Naive thymus-derived CD8-positive, alpha-beta T cell (primary cell): ENCODE results near the gene CLDND2. TPM values are rescaled to one million over a fixed set of nuclear protein-coding genes. Genes with fewer than 3 reads are reported as not detected.

Source experiments
- ATAC-seq, 2 donors: fragments of 150-1000 bp; cut with Tn5 transposase in 1 of 2; sonication (Bioruptor Pico), chemical (Tn5 transposase) in 1 of 2; 1 replicate in 1 of 2; 2 replicates in 1 of 2; pipeline ENCODE4 v1.10.0; 2021; ENCODE audit warnings: mild to moderate bottlenecking in 2 of 2, moderate library complexity in 2 of 2
- POLR2A ChIA-PET: fragments of 350-600 bp; sonication (Branson Sonifier 250); formaldehyde crosslinking; loops from one replicate; lab custom pipeline; 2021; ENCODE audit warnings: antibody characterized with exemption; lab: Charles Lee
- DNase-seq, 10 donors: peaks; one replicate each; pipeline versions ENCODE4 v3.0.0 to v3.0.0-alpha.2; 2020 to 2022
- H3K27ac Mint-ChIP-seq, 10 donors: one replicate each; pipeline ENCODE4 v1.8.0; 2020 to 2022; ENCODE audit warnings: mild to moderate bottlenecking in 10 of 10, mixed read lengths in 10 of 10, moderate library complexity in 4 of 10, inconsistent platforms in 1 of 10
- H3K27me3 Mint-ChIP-seq, 5 donors: one replicate each; pipeline ENCODE4 v1.8.0; 2021 to 2022; ENCODE audit warnings: mixed read lengths in 5 of 5
- H3K36me3 Mint-ChIP-seq, 3 donors: one replicate each; pipeline ENCODE4 v1.8.0; 2020 to 2022; ENCODE audit warnings: mixed read lengths in 3 of 3, mild to moderate bottlenecking in 2 of 3, inconsistent platforms in 1 of 3
- H3K4me1 Mint-ChIP-seq, 4 donors: one replicate each; pipeline ENCODE4 v1.8.0; 2021 to 2022; ENCODE audit warnings: mixed read lengths in 4 of 4
- H3K4me3 Mint-ChIP-seq, 10 donors: one replicate each; pipeline ENCODE4 v1.8.0; 2020 to 2022; ENCODE audit warnings: mild to moderate bottlenecking in 10 of 10, mixed read lengths in 10 of 10, moderate library complexity in 6 of 10, inconsistent platforms in 1 of 10
- H3K9me3 Mint-ChIP-seq, 9 donors: one replicate each; pipeline ENCODE4 v1.8.0; 2020 to 2022; ENCODE audit warnings: mixed read lengths in 9 of 9, mild to moderate bottlenecking in 3 of 9, inconsistent platforms in 1 of 9, moderate library complexity in 1 of 9
- polyA plus RNA-seq, 3 donors: library from polyadenylated mRNA; unstranded; fragments of 300-500 nt; fragmentation: Illumina TruSeq; gene quantifications; one replicate each; pipeline ENCODE4 v1.2.3, GENCODE V29; 2021
- total RNA-seq, 8 experiments: library from RNA in 2 of 8; stranded (reverse) in 2 of 8; gene quantifications; one replicate each; pipeline ENCODE4 v1.2.3 and lab custom pipeline; 2021 to 2026

The CLDND2 gene
- total and polyA plus RNA-seq, 5 experiments from 2014 or later = 0.73 to 1.7 TPM; not detected in 3

GRCh38 chr19:51365211-51365964 lies 3.4 kb downstream of the CLDND2 start:
- H3K4me1 Mint-ChIP-seq = peaks cover 45 to 71% (median 66%) of the 10 kb centered on the region in 4 donors
- no peaks in the 10 kb centered on the region for H3K27me3 Mint-ChIP-seq
- no peaks in the 10 kb centered on the region for H3K9me3 Mint-ChIP-seq
- peaks cover 0 to 2% (median 0%) of the 10 kb centered on the region in 3 donors for H3K36me3 Mint-ChIP-seq
- peak overlapping the region; percentile 93 to 100 (median 98) for H3K4me3 Mint-ChIP-seq
- peak in 4 of 10 donors; percentile 18 to 44 (median 34) for DNase-seq
- ATAC-seq = peak; percentile 19 to 40
- POLR2A ChIA-PET = interaction anchor here (0.9 to 1.4 kb wide), 4 partner anchors 12 to 77 kb away, joined by 3 to 10 read pairs (median 5); no protein-coding TSS in a partner anchor
- H3K27ac Mint-ChIP-seq = peak overlapping the region; percentile 83 to 98 (median 97)

GRCh38 chr19:51364200-51365106 lies 4.3 kb downstream of the CLDND2 start:
- ATAC-seq (no peak), DNase-seq (no peak)
- peak overlapping the region in 9 of 10 donors; percentile 5 to 85 (median 57) for H3K27ac Mint-ChIP-seq
- H3K36me3 Mint-ChIP-seq = peaks cover 0 to 2% (median 0%) of the 10 kb centered on the region in 3 donors
- H3K9me3 Mint-ChIP-seq = no peaks in the 10 kb centered on the region
- peaks cover 42 to 68% (median 62%) of the 10 kb centered on the region in 4 donors for H3K4me1 Mint-ChIP-seq
- POLR2A ChIA-PET = no interaction called here
- no peaks in the 10 kb centered on the region for H3K27me3 Mint-ChIP-seq
- H3K4me3 Mint-ChIP-seq = peak overlapping the region; percentile 23 to 75 (median 53)

GRCh38 chr19:51361239-51361638 lies 7.6 kb downstream of the CLDND2 start:
- Mint-ChIP-seq H3K27ac (no peak overlapping the region), H3K9me3 (no peaks in the 10 kb centered on the region), H3K27me3 (no peaks in the 10 kb centered on the region), H3K4me1 (peaks cover 31 to 57% (median 47%) of the 10 kb centered on the region in 4 donors), H3K4me3 (no peak overlapping the region), H3K36me3 (peaks cover 0 to 2% (median 0%) of the 10 kb centered on the region in 3 donors)
- POLR2A ChIA-PET = no interaction called here
- ATAC-seq (no peak), DNase-seq (no peak)

GRCh38 chr19:51359294-51359693 lies 9.5 kb downstream of the CLDND2 start:
- no peak for ATAC-seq
- Mint-ChIP-seq H3K9me3 (no peaks in the 10 kb centered on the region), H3K36me3 (peaks cover 0 to 2% (median 0%) of the 10 kb centered on the region in 3 donors), H3K27ac (peak overlapping the region in 3 of 10 donors; percentile 9 to 66 (median 50)), H3K4me3 (peak overlapping the region in 1 of 10 donors; percentile 34), H3K27me3 (no peaks in the 10 kb centered on the region), H3K4me1 (peaks cover 27 to 56% (median 47%) of the 10 kb centered on the region in 4 donors)
- DNase-seq = no peak
- POLR2A ChIA-PET = no interaction called here

DNA sequence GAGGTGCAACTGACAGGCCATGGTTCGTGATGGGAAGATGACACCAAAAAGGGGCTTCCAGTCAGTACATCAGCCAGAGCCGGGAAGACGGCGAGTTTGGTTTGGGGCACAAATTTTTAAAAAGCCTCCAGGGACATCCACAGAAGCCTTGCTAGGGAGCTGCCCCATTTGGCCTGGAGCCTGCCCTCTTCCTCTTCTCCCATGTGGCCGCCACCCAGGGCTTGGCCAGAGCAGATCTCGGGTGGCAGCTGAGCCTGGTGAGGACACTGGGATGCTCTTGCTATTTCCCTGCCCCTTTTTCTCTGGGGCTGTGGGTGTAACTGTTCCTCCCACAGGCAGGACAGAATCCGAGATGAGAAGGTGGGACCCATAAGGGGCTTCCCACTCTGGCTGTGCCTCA lies 10.9 kb downstream of the CLDND2 start:
- Mint-ChIP-seq H3K27ac (peak overlapping the region in 3 of 10 donors; percentile 79 to 86 (median 83)), H3K36me3 (peaks cover 0 to 2% (median 0%) of the 10 kb centered on the region in 3 donors), H3K4me1 (peaks cover 18 to 47% (median 37%) of the 10 kb centered on the region in 4 donors)

DNA sequence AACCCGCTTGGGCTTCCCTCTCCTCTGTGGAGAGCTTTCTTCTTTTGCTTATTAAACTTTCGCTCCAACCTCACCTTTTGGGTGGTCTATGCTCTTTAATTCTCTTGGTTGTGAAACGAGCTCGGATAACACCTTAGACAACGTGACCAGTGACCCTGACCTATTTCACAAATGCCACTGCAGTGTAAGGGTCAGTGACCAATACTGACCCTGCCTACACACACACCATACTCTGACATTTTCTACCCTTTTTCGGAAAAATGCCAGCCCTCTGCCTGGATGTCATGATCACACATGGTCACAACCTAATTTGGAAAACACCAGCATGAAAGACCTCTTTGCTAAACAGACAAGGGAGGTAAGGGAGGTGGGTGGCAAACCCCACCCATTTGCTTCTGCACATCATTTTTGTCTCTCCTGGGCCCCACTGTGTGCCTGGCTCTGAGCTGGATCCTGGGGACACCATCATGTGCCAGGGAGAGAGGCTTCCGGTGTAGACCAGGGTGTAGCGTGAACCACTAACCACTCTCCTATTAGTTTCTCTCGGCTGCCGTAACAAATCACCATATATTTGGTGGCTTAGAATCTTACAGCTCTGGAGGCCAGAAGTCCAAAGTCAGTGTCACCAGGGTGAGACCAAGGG lies 12.5 kb downstream of the CLDND2 start:
- peaks cover 12 to 35% (median 25%) of the 10 kb centered on the region in 4 donors for H3K4me1 Mint-ChIP-seq
- POLR2A ChIA-PET = interaction anchor here (0.7 to 0.9 kb wide), 2 partner anchors 11 to 22 kb away, joined by 3 read pairs; no protein-coding TSS in a partner anchor
- no peaks in the 10 kb centered on the region for H3K9me3 Mint-ChIP-seq
- peaks cover 0 to 12% (median 7%) of the 10 kb centered on the region in 3 donors for H3K36me3 Mint-ChIP-seq
- no peaks in the 10 kb centered on the region for H3K27me3 Mint-ChIP-seq
- peak overlapping the region in 2 of 10 donors; percentile 14 to 22 for H3K4me3 Mint-ChIP-seq
- DNase-seq (no peak), ATAC-seq (no peak)
- peak overlapping the region in 8 of 10 donors; percentile 9 to 87 (median 72) for H3K27ac Mint-ChIP-seq

More for the DNA sequence above, 10.9 kb downstream of the CLDND2 start:
- no peaks in the 10 kb centered on the region for H3K27me3 Mint-ChIP-seq
- no peak overlapping the region for H3K4me3 Mint-ChIP-seq
- ATAC-seq (no peak), DNase-seq (no peak)
- no peaks in the 10 kb centered on the region for H3K9me3 Mint-ChIP-seq
- POLR2A ChIA-PET = no interaction called here

DNA sequence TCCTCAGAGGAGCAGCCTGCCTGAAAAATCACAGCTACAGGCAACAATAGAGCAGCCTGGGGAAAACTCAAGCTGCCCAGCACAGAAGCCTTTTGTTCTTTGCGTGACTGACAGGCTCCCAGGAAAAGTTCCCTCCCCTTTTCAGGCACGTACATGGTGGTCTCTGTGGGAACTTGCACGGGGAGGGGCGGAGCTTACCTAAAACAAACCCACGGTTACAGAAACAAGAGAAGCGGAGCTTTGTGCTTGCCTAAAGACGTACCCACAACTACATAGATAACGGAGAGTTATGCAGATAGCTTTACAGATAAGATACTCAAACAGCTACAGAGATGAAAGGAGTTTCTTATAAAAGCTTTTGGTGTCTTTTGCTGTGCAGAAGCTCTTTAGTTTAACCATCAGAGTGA lies 14.1 kb downstream of the CLDND2 start:
- H3K27ac Mint-ChIP-seq = peak overlapping the region; percentile 58 to 90 (median 87)
- peaks cover 12 to 30% (median 24%) of the 10 kb centered on the region in 4 donors for H3K4me1 Mint-ChIP-seq
- no peaks in the 10 kb centered on the region for H3K9me3 Mint-ChIP-seq
- H3K36me3 Mint-ChIP-seq = peaks cover 0 to 26% (median 6%) of the 10 kb centered on the region in 3 donors
- H3K4me3 Mint-ChIP-seq = peak overlapping the region in 9 of 10 donors; percentile 11 to 77 (median 67)
- H3K27me3 Mint-ChIP-seq = no peaks in the 10 kb centered on the region
- DNase-seq = peak in 8 of 10 donors; percentile 30 to 79 (median 72)
- POLR2A ChIA-PET = interaction anchor here (0.6 to 0.8 kb wide), 2 partner anchors 13 to 108 kb away, joined by 4 read pairs; no protein-coding TSS in a partner anchor
- peak; percentile 96 to 99 for ATAC-seq

GRCh38 chr19:51354103-51354741 lies 14.6 kb downstream of the CLDND2 start:
- Mint-ChIP-seq H3K4me1 (peaks cover 12 to 28% (median 24%) of the 10 kb centered on the region in 4 donors), H3K27me3 (no peaks in the 10 kb centered on the region), H3K27ac (peak overlapping the region in 9 of 10 donors; percentile 58 to 90 (median 87)), H3K36me3 (peaks cover 0 to 31% (median 6%) of the 10 kb centered on the region in 3 donors), H3K9me3 (no peaks in the 10 kb centered on the region), H3K4me3 (peak overlapping the region in 6 of 10 donors; percentile 14 to 77 (median 70))
- ATAC-seq (no peak), DNase-seq (no peak)
- POLR2A ChIA-PET = no interaction called here

- POLR2A ChIA-PET = no interaction called here
- Mint-ChIP-seq H3K27me3 (no peaks in the 10 kb centered on the region), H3K27ac (peak overlapping the region in 2 of 10 donors; percentile 86 to 91), H3K4me3 (no peak overlapping the region), H3K4me1 (peaks cover 12 to 26% (median 24%) of the 10 kb centered on the region in 4 donors), H3K9me3 (no peaks in the 10 kb centered on the region), H3K36me3 (peaks cover 0 to 36% (median 6%) of the 10 kb centered on the region in 3 donors)
- DNase-seq = no peak
- ATAC-seq = no peak
These were observed 15.9 kb downstream of the CLDND2 start for GRCh38 chr19:51352783-51353360.

DNA sequence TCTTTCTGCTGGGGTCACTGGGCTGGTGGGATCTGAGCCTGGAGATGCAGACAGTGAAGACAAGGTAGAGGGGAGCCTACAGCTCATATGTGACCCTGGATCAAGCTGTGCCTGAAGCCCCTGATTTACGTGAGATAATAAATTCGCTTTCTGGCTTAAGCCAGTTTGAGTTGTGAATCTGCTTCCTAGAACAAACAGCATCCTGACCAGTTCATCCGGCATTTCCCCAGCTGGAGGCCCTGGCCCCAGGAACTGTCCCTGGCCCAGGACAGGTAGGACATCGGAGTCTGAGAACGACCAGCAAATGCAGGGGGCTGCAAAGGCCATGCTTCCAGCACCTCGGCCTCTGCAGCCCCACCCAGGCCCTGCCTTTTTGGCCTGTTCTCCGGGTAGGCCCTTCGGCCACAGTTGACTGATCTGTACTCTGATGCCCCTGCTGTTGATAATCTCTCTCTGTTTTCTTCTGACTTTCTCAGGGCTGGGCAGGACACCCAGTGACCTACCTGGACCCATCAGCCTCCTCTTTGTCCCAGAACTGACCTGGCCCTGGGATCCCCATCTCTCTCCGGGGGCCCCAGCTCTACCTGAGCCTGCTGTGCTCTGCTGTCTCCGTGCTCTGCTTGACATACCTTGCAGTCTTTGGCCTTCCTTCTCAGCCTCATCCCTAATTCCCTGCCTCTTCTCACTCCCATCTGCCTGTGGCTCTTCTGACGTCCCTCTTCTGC lies 17.4 kb downstream of the CLDND2 start:
- no peak for DNase-seq
- H3K4me1 Mint-ChIP-seq = peaks cover 10 to 21% (median 19%) of the 10 kb centered on the region in 4 donors
- H3K36me3 Mint-ChIP-seq = peaks cover 0 to 46% (median 6%) of the 10 kb centered on the region in 3 donors
- no peak overlapping the region for H3K4me3 Mint-ChIP-seq
- POLR2A ChIA-PET = interaction anchor here (1.0 kb wide), 1 partner anchor 82 kb away, joined by 6 read pairs; no protein-coding TSS in a partner anchor
- no peak for ATAC-seq
- H3K27me3 Mint-ChIP-seq = no peaks in the 10 kb centered on the region
- peak overlapping the region in 4 of 10 donors; percentile 20 to 86 (median 68) for H3K27ac Mint-ChIP-seq
- no peaks in the 10 kb centered on the region for H3K9me3 Mint-ChIP-seq
